Progenitor cell of endocrine pancreas (in vitro differentiated cells): ENCODE measurements around the gene HOXC6. TPM values are rescaled to one million over a fixed set of nuclear protein-coding genes. Genes with fewer than 3 reads are reported as not detected.
"Not testable (repeated sequence)": the region's sequence is repeated elsewhere in the genome, so short reads cannot be mapped to it uniquely, and the experiment has no call there.

ENCODE experiments used
- DNase-seq: peaks from one replicate; pipeline ENCODE4 v3.0.0; 2021; ENCODE audit warnings: low spot score; ENCODE audit not compliant: unreplicated experiment
- H3K27ac Mint-ChIP-seq: 2 replicates; pipeline ENCODE4 v1.8.0; 2021; ENCODE audit warnings: mild to moderate bottlenecking, moderate library complexity, mixed read lengths
- H3K27me3 Mint-ChIP-seq: 2 replicates; pipeline ENCODE4 v1.8.0; 2021; ENCODE audit warnings: mixed read lengths
- H3K36me3 Mint-ChIP-seq: 2 replicates; pipeline ENCODE4 v1.8.0; 2022; ENCODE audit warnings: mixed read lengths; ENCODE audit not compliant: insufficient read depth
- H3K4me1 Mint-ChIP-seq: 2 replicates; pipeline ENCODE4 v1.8.0; 2021; ENCODE audit warnings: low read depth, mixed read lengths
- H3K4me3 Mint-ChIP-seq: 2 replicates; pipeline ENCODE4 v1.8.0; 2021; ENCODE audit warnings: low read depth, mild to moderate bottlenecking, moderate library complexity, mixed read lengths
- H3K9me3 Mint-ChIP-seq: 2 replicates; pipeline ENCODE4 v1.8.0; 2021; ENCODE audit warnings: low read depth, mixed read lengths
- microRNA-seq: library from miRNA; unstranded; fragments of <30 nt; microRNA quantifications from one replicate; pipeline ENCODE4 v1.1.0, GENCODE V29; 2020; ENCODE audit warnings: borderline number of aligned reads; ENCODE audit not compliant: unreplicated experiment
- total RNA-seq: library from RNA; stranded (reverse); gene quantifications from 2 replicates; pipeline ENCODE4 v1.2.1, GENCODE V29; 2021
- TF ChIP-seq, protein P1 (sequence below): fragments of 200-600 bp; sonication (generic); IDR thresholded peaks from one replicate; pipeline ENCODE4 v1.5.0; 2021; ENCODE audit warnings: antibody characterized with exemption, mild to moderate bottlenecking; ENCODE audit not compliant: unreplicated experiment

The HOXC6 gene
- total RNA-seq, 1 donor from 2014 or later = 0.17 TPM

DNA sequence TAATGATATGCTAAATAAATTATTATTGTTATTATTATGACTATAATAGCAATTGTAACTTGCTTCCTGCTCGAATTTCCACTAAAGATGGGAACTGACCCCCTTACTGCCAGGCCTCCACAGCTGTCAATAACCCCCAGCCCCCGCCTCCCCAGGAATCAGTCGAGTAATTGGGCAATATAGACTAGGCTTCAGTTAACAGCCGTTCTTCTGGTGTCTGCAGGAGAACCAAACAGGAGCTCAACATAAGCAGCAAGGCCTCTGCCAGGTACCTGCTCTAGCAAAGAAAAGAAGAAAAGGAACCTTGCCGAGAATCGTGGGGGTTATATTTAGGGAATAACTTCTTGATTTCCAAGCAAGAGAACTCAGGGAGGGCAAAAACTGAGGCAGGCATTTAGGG is 47.2 kb downstream of the HOXC6 start:
- Mint-ChIP-seq H3K4me3 (no peak overlapping the region), H3K27ac (no peak overlapping the region), H3K4me1 (peaks cover 28% of the 10 kb centered on the region), H3K9me3 (no peaks in the 10 kb centered on the region), H3K27me3 (no peaks in the 10 kb centered on the region), H3K36me3 (no peaks in the 10 kb centered on the region)
- TF ChIP-seq, protein P1, sequence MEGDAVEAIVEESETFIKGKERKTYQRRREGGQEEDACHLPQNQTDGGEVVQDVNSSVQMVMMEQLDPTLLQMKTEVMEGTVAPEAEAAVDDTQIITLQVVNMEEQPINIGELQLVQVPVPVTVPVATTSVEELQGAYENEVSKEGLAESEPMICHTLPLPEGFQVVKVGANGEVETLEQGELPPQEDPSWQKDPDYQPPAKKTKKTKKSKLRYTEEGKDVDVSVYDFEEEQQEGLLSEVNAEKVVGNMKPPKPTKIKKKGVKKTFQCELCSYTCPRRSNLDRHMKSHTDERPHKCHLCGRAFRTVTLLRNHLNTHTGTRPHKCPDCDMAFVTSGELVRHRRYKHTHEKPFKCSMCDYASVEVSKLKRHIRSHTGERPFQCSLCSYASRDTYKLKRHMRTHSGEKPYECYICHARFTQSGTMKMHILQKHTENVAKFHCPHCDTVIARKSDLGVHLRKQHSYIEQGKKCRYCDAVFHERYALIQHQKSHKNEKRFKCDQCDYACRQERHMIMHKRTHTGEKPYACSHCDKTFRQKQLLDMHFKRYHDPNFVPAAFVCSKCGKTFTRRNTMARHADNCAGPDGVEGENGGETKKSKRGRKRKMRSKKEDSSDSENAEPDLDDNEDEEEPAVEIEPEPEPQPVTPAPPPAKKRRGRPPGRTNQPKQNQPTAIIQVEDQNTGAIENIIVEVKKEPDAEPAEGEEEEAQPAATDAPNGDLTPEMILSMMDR = no peak
- no peak for DNase-seq

DNA sequence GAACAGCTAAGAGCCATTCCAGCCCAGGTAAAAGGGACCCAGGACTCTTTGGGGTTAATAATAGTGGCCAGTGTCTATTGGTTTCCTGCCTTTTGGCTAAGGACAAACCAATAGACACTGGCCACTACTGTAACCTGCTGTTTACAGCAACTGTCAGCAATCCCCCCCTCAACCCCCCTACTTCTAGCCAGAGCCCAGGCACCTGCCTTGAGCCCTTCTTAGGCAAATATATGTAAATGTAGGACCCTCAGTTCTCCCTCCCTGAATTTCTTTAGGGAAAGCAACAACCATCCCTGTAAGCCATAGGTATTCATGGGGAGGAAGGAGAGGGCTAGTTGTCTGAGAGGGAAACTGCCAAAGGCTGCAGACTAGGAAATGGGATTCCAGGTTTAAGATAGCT is 47.7 kb downstream of the HOXC6 start:
- TF ChIP-seq, protein P1 = no peak
- no peak for DNase-seq
- no peaks in the 10 kb centered on the region for H3K27me3 Mint-ChIP-seq
- no peaks in the 10 kb centered on the region for H3K36me3 Mint-ChIP-seq
- H3K9me3 Mint-ChIP-seq = no peaks in the 10 kb centered on the region
- no peak overlapping the region for H3K4me3 Mint-ChIP-seq
- H3K27ac Mint-ChIP-seq = no peak overlapping the region
- peaks cover 33% of the 10 kb centered on the region for H3K4me1 Mint-ChIP-seq

DNA sequence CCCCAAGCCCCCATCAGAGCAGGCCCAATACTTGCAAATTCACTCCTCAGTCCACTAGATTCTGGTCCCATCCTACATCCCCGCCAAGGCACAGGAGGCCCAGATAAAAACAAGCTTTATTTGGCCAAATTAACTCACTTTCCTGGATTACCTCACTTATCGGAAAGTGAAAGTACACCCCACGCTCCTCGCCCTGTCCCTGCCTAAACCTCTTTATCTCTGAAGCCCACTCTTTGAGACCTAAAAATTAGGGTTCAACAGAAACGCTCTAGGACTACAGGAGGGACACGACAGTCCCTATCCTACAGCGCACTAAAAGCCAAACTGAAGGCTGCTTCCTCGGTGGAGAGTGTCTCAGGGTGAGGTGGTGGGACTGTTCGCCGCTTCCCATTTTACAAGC is 49.6 kb downstream of the HOXC6 start:
- H3K36me3 Mint-ChIP-seq, H3K27me3 Mint-ChIP-seq, DNase-seq, H3K9me3 Mint-ChIP-seq: not testable (repeated sequence)
- Mint-ChIP-seq H3K27ac (peak overlapping the region; percentile 96), H3K4me1 (peaks cover 43% of the 10 kb centered on the region), H3K4me3 (peak overlapping the region; percentile 35)

DNA sequence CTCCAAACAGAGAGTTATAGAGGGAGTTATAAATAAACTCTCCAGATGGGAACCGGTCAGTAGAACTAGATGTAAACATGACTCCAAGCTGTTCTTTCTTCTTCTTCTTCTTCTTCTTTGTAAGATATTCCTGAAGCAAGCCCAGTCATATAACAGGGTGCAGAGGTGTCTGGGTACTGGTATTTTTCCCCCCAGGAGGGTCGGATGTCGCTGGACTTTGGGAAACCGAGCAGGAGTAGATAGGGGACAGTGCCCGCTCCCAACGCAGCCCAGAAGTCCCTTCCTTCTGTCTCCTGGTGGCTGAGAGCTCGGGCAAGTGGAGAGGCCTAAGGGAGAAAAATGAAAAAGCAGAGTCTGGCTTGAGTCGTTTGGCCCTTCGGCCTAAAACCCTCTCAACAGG is 50.9 kb downstream of the HOXC6 start:
- not testable (repeated sequence) for DNase-seq, H3K27me3 Mint-ChIP-seq
- H3K4me1 Mint-ChIP-seq = peaks cover 54% of the 10 kb centered on the region

More for the DNA sequence above, 50.9 kb downstream of the HOXC6 start:
- not testable (repeated sequence) for H3K36me3 Mint-ChIP-seq, H3K9me3 Mint-ChIP-seq
- H3K4me3 Mint-ChIP-seq = peak overlapping the region; percentile 78
- peak overlapping the region; percentile 94 for H3K27ac Mint-ChIP-seq

Small RNA genes within 50 kb of the gene (microRNA-seq; reads per million reads assigned to microRNA genes)
- gene MIR196A2 = not detected
- 183 reads per million, percentile 62 among the genes with 10 or more reads in this experiment for gene MIR615

Other genes with a start within 250 kb of the HOXC6 start
- gene HOXC13, start 89.6 kb upstream of the HOXC6 start, total RNA-seq = not detected in 2 replicates
- not detected in 2 replicates for gene HOXC12, start 73.5 kb upstream of the HOXC6 start, total RNA-seq
- gene HOXC11, start 55.3 kb upstream of the HOXC6 start, total RNA-seq = not detected in 2 replicates
- gene HOTAIR, start 53.5 kb upstream of the HOXC6 start, total RNA-seq = not detected in 2 replicates
- gene HOXC10, start 43.3 kb upstream of the HOXC6 start, total RNA-seq = not detected in 2 replicates
- not detected in 2 replicates for gene HOXC9, start 28.3 kb upstream of the HOXC6 start, total RNA-seq
- gene HOXC8, start 19.5 kb upstream of the HOXC6 start, total RNA-seq = not detected in 2 replicates
- 2.7 and 4.6 TPM in 2 replicates for gene HOXC5, start 4.6 kb downstream of the HOXC6 start, total RNA-seq
- 19.6 and 19.8 TPM in 2 replicates for gene HOXC4, start 25.4 kb downstream of the HOXC6 start, total RNA-seq
- 53.1 and 57.6 TPM in 2 replicates for gene SMUG1, start 160.5 kb downstream of the HOXC6 start, total RNA-seq